Esophagus muscularis mucosa (tissue), 4 donors: Measurements from ENCODE around the gene MSL3.

Source experiments
- CTCF ChIP-seq, 3 experiments: fragments of 200-600 bp in 2 of 3; fragments of 450-650 bp in 1 of 3; sonication (generic) in 2 of 3; IDR thresholded peaks; one replicate each; pipeline ENCODE4 v1.5.1; 2017 to 2019; ENCODE audit warnings: antibody characterized with exemption in 3 of 3, mild to moderate bottlenecking in 2 of 3, moderate library complexity in 1 of 3
- EP300 ChIP-seq: sonication (generic); formaldehyde crosslinking; IDR thresholded peaks from one replicate; pipeline ENCODE4 v1.6.1; 2017; ENCODE audit warnings: antibody characterized with exemption
- POLR2A ChIP-seq: fragments of 450-650 bp; IDR thresholded peaks from one replicate; pipeline ENCODE4 v1.6.1; 2017; ENCODE audit warnings: antibody characterized with exemption, moderate library complexity, mild to moderate bottlenecking, low read depth

GRCh38 chrX:11764602-11765067, 6.6 kb downstream of the MSL3 start:
- TF ChIP-seq EP300 (no peak), CTCF (IDR thresholded peaks at IDR 0.05) (no peak), POLR2A (no peak)
